HepG2 (cell line): Measurements from ENCODE around the gene GPR25. TPM values are rescaled to one million over a fixed set of nuclear protein-coding genes. Genes with fewer than 3 reads are reported as not detected.

Experiments used
- ATAC-seq: fragments of 200-7000 bp; cut with Tn5 transposase; 3 replicates; pipeline ENCODE4 v1.9.1; 2020; ENCODE audit warnings: mild to moderate bottlenecking, moderate library complexity
- BruUV-seq: library from RNA; stranded (reverse); fragments of 400-500 nt; replicated peaks from 2 replicates; lab custom pipeline; 2021; lab: Mats Ljungman, UMichigan
- CTCF ChIA-PET: fragments of 300-600 bp; formaldehyde crosslinking; extraction: SDS; loops from one replicate; lab custom pipeline; 2021; ENCODE audit warnings: low total read pairs, inconsistent platforms, low intra/inter-chr PET ratio; lab: Yijun Ruan, JAX
- POLR2A ChIA-PET: fragments of 350-600 bp; sonication (Branson Sonifier 250); formaldehyde crosslinking; loops from one replicate; lab custom pipeline; 2020; ENCODE audit warnings: antibody characterized with exemption, inconsistent platforms; lab: Yijun Ruan, JAX
- DNase-seq: peaks from one replicate; pipeline ENCODE4 v3.0.0-alpha.2; 2015; ENCODE audit warnings: low spot score
- FAIRE-seq: peaks from 3 replicates; lab custom pipeline; 2011; peaks lifted over from hg19 to GRCh38; lab: Jason Lieb, UNC
- H2AFZ ChIP-seq: one replicate; pipeline ENCODE4 v1.6.1; 2011; ENCODE audit warnings: low read length, inconsistent platforms
- H3K27ac ChIP-seq: fragments of 300-600 bp; 3 replicates; pipeline ENCODE4 v1.8.0; 2011; ENCODE audit warnings: mixed run types, mild to moderate bottlenecking, mixed read lengths, low read length, inconsistent platforms; ENCODE audit not compliant: insufficient read depth; ENCODE audit errors: extremely low read length
- H3K27me3 ChIP-seq, 2 experiments: fragments of 200-600 bp in 1 of 2; 2 replicates in 1 of 2; 3 replicates in 1 of 2; pipeline versions ENCODE4 v1.6.0 to v1.8.0; 2011; ENCODE audit warnings: low read length in 2 of 2, mild to moderate bottlenecking in 2 of 2, moderate library complexity in 2 of 2, inconsistent platforms in 1 of 2; ENCODE audit not compliant: insufficient read depth in 2 of 2, control insufficient read depth in 1 of 2
- H3K36me3 ChIP-seq, 2 experiments: fragments of 200-600 bp in 1 of 2; replicated peaks in 1 of 2; 2 replicates in 1 of 2; 3 replicates in 1 of 2; pipeline versions ENCODE4 v1.5.1 to v1.8.0; 2011; ENCODE audit warnings: low read length in 2 of 2, inconsistent platforms in 1 of 2; ENCODE audit not compliant: insufficient read depth in 2 of 2, control insufficient read depth in 1 of 2
- H3K4me1 ChIP-seq: 2 replicates; pipeline ENCODE4 v1.5.1; 2012; ENCODE audit warnings: low read length, inconsistent platforms; ENCODE audit not compliant: insufficient read depth
- H3K4me2 ChIP-seq: 2 replicates; pipeline ENCODE4 v1.6.0; 2011; ENCODE audit warnings: low read depth, low read length, inconsistent platforms
- H3K4me3 ChIP-seq, 3 experiments: fragments of 200-600 bp in 1 of 3; sonication (generic), shearing (Covaris generic) in 1 of 3; replicated peaks in 1 of 3; 2 replicates each; pipeline ENCODE4 v1.5.1; 2011 to 2016; ENCODE audit warnings: low read length in 3 of 3, inconsistent platforms in 2 of 3, low read depth in 2 of 3, mild to moderate bottlenecking in 2 of 3, control low read depth in 1 of 3, mixed read lengths in 1 of 3; ENCODE audit not compliant: insufficient read depth in 1 of 3
- H3K79me2 ChIP-seq: one replicate; pipeline ENCODE4 v1.6.1; 2011; ENCODE audit warnings: low read length, inconsistent platforms; ENCODE audit not compliant: insufficient read depth
- H3K9ac ChIP-seq: 2 replicates; pipeline ENCODE4 v1.6.0; 2011; ENCODE audit warnings: mild to moderate bottlenecking, low read depth, low read length, inconsistent platforms; ENCODE audit not compliant: insufficient read depth
- H3K9me3 ChIP-seq: 2 replicates; pipeline ENCODE4 v1.5.1; 2012; ENCODE audit warnings: mild to moderate bottlenecking, low read length
- H4K20me1 ChIP-seq: 2 replicates; pipeline ENCODE4 v1.6.0; 2011; ENCODE audit warnings: inconsistent platforms, mild to moderate bottlenecking, low read length, moderate library complexity; ENCODE audit not compliant: insufficient read depth
- ATF1 ChIP-seq: IDR thresholded peaks from 2 replicates; pipeline ENCODE4 v1.6.1; 2016; ENCODE audit warnings: mild to moderate bottlenecking, control low read depth
- BRCA1 ChIP-seq: sonication (generic); formaldehyde crosslinking; IDR thresholded peaks from 2 replicates; pipeline ENCODE4 v1.4.0; 2020; ENCODE audit warnings: missing genetic modification reagents
- DR1 ChIP-seq: sonication (generic); formaldehyde crosslinking; IDR thresholded peaks from 2 replicates; pipeline ENCODE4 v1.8.0; 2021; ENCODE audit warnings: mild to moderate bottlenecking, missing genetic modification reagents, inconsistent platforms
- MEF2D ChIP-seq: sonication (generic); formaldehyde crosslinking; IDR thresholded peaks from 2 replicates; pipeline ENCODE4 v1.5.1; 2020; ENCODE audit warnings: mild to moderate bottlenecking, missing genetic modification reagents
- MXD4 ChIP-seq: IDR thresholded peaks from 2 replicates; pipeline ENCODE4 v1.6.1; 2016; ENCODE audit warnings: mild to moderate bottlenecking, missing biosample characterization, missing genetic modification reagents
- PHB2 ChIP-seq: fragments of 450-650 bp; IDR thresholded peaks from 2 replicates; pipeline ENCODE4 v1.6.1; 2018; ENCODE audit not compliant: partially characterized antibody
- ZFP36 ChIP-seq: fragments of 150-350 bp; IDR thresholded peaks from 2 replicates; pipeline ENCODE4 v1.6.1; 2018; ENCODE audit warnings: borderline replicate concordance, low read length, low read depth; ENCODE audit not compliant: partially characterized antibody
- ZNF143 ChIP-seq: sonication (generic); formaldehyde crosslinking; IDR thresholded peaks from 2 replicates; pipeline ENCODE4 v1.4.0; 2020; ENCODE audit warnings: missing genetic modification reagents
- ZNF326 ChIP-seq: sonication (generic); formaldehyde crosslinking; IDR thresholded peaks from 2 replicates; pipeline ENCODE4 v1.4.0; 2020; ENCODE audit warnings: missing genetic modification reagents, borderline replicate concordance
- ZNF589 ChIP-seq: sonication (generic); formaldehyde crosslinking; conservative IDR thresholded peaks from 2 replicates; pipeline ENCODE4 v1.8.0; 2022; ENCODE audit warnings: mild to moderate bottlenecking, moderate library complexity, missing genetic modification reagents
- ZXDC ChIP-seq: sonication (generic); formaldehyde crosslinking; IDR thresholded peaks from 2 replicates; pipeline ENCODE4 v1.5.0; 2020; ENCODE audit warnings: mild to moderate bottlenecking, missing genetic modification reagents
- WGBS: methylation state at CpG from one replicate; pipeline ENCODE4 v1.1.6; 2017; ENCODE audit warnings: low lambda C conversion rate; 5-methylcytosine and 5-hydroxymethylcytosine counted together
- in situ Hi-C: cut with HindIII; loops from 2 replicates; pipeline ENCODE4 v1.10.0; 2017; ENCODE audit warnings: low pct_unique_long_range_greater_than_20kb; ENCODE audit not compliant: extremely low pct_ligation_motif_present
- intact Hi-C: fragments of 100-400 bp; cut with micrococcal nuclease; formaldehyde crosslinking; loops from one replicate; pipeline ENCODE4 v1.10.0; 2022; ENCODE audit not compliant: unreplicated experiment
- polyA plus RNA-seq, 8 experiments: library from polyadenylated mRNA; depleted of rRNA in 3 of 8; stranded (reverse) in 7 of 8; unstranded in 1 of 8; fragments of >200 nt; fragmentation: Illumina TruSeq in 4 of 8; extraction: Trizol in 4 of 8; gene quantifications; 2 replicates each; pipeline versions ENCODE4 v1.2.1 to v1.2.3, GENCODE V29; 2011 to 2016; ENCODE audit warnings: low read depth in 4 of 8, missing spikeins in 1 of 8, mixed read lengths in 1 of 8; ENCODE audit not compliant: insufficient read depth in 1 of 8
- total RNA-seq, 5 experiments: library from RNA; depleted of rRNA; stranded (reverse); fragments of >200 nt; fragmentation: Illumina TruSeq; extraction: Trizol; gene quantifications; 2 replicates each; pipeline ENCODE4 v1.2.3, GENCODE V29; 2016; ENCODE audit warnings: low read depth in 1 of 5
- TF ChIP-seq, protein P1 (sequence below): sonication (generic); formaldehyde crosslinking; IDR thresholded peaks from 2 replicates; pipeline ENCODE4 v1.8.0; 2022; ENCODE audit warnings: mild to moderate bottlenecking, missing genetic modification reagents, moderate library complexity

GPR25 gene
- total and polyA plus RNA-seq, 2 of the 13 experiments (the other 11 are each of a cell fraction or from before 2014, with no cell fraction given), result not detected

- TF ChIP-seq ATF1 (CRISPR knock-in tag) (no peak), ZXDC (CRISPR knock-in tag) (no peak), ZNF143 (CRISPR knock-in tag) (no peak), MXD4 (CRISPR knock-in tag) (no peak), BRCA1 (CRISPR knock-in tag) (no peak), ZNF589 (CRISPR knock-in tag) (no peak), PHB2 (no peak), ZNF326 (no peak), ZFP36 (no peak), DR1 (no peak), MEF2D (CRISPR knock-in tag) (no peak)
- TF ChIP-seq, protein P1, sequence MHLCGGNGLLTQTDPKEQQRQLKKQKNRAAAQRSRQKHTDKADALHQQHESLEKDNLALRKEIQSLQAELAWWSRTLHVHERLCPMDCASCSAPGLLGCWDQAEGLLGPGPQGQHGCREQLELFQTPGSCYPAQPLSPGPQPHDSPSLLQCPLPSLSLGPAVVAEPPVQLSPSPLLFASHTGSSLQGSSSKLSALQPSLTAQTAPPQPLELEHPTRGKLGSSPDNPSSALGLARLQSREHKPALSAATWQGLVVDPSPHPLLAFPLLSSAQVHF (CRISPR knock-in tag), result no peak
- ATAC-seq, result no peak
- in situ Hi-C loops, result no loop called here
- no peak overlapping the region for H3K27ac ChIP-seq
- no peaks in the 10 kb centered on the region for H3K4me1 ChIP-seq
- CTCF ChIA-PET, result no interaction called here
- no peak for FAIRE-seq
- peaks cover 3 to 6% of the 10 kb centered on the region in 2 experiments; a peak in 2 of 5 replicates for H3K36me3 ChIP-seq
- no peaks in the 10 kb centered on the region for H3K27me3 ChIP-seq
- BruUV-seq, result no TSS peak
- no peak overlapping the region for H3K9ac ChIP-seq
- POLR2A ChIA-PET, result no interaction called here
- H4K20me1 ChIP-seq, result no peaks in the 10 kb centered on the region
- WGBS, result 98% methylated on average over 2 of the region's 2 CpGs
- intact Hi-C loops, result no loop called here
- H3K9me3 ChIP-seq, result no peaks in the 10 kb centered on the region
- no peak for DNase-seq
- no peaks in the 10 kb centered on the region for H3K79me2 ChIP-seq
- H3K4me3 ChIP-seq, result no peak overlapping the region
- H2AFZ ChIP-seq, result no peak overlapping the region
- no peak overlapping the region for H3K4me2 ChIP-seq
Observed at GRCh38 chr1:200856716-200857357, 15.9 kb upstream of the GPR25 start.
